Measurements from ENCODE around the gene OXER1. TPM values are rescaled to one million over a fixed set of nuclear protein-coding genes. Genes with fewer than 3 reads are reported as not detected.

OXER1 gene
- polyA plus RNA-seq, 2 of the 4 experiments (the other 2 are of a cell fraction), result not detected

DNA sequence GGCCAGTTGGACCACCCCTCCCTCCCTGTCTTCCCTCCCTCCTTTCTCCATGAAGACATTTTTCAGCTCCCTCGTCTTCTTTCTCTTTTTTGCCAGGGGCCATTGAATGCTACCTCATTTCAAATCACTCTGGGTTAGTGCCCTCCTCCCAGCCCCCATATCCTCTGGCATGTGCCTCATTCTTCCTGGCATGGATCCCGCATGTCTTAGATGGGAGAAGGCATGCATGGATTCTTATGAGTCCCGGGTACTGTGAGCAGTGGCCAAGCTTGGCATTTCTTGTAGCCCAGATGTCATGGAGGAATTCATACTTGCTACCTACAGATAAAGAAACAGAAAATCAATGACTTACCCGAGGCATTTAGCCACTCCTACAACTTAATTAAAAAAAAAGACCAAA, 37.4 kb upstream of the OXER1 start:
- ChIA-PET CTCF (interaction anchor here (1.1 to 1.7 kb wide), 4 partner anchors 8 to 16 kb away, joined by 3 to 7 read pairs (median 3); no protein-coding TSS in a partner anchor), POLR2A (interaction anchor here (2.5 kb wide), 1 partner anchor 9 kb away, joined by 16 read pairs; no protein-coding TSS in a partner anchor)
- no peak overlapping the region for H3K27ac ChIP-seq
- DNase-seq (ENCODE audit: low read depth in 1 of 2, low spot score in 1 of 2) (no peak), ATAC-seq (no peak), FAIRE-seq (no peak)
- WGBS (ENCODE audit: missing lambda C conversion rate), result 71% methylated on average over 4 of the region's 4 CpGs
- H3K4me3 ChIP-seq, result no peak overlapping the region
- no peaks in the 10 kb centered on the region for H3K9me3 ChIP-seq
- H3K4me2 ChIP-seq, result no peak overlapping the region
- no peak for TF ChIP-seq NR3C1 (IDR thresholded peaks at IDR 0.05)
- TF ChIP-seq HEYL (CRISPR knock-in tag; IDR thresholded peaks at IDR 0.05), result no peak
- no peak for TF ChIP-seq GATA3 (IDR thresholded peaks at IDR 0.05; ENCODE audit: borderline replicate concordance)
- TF ChIP-seq, protein P1, sequence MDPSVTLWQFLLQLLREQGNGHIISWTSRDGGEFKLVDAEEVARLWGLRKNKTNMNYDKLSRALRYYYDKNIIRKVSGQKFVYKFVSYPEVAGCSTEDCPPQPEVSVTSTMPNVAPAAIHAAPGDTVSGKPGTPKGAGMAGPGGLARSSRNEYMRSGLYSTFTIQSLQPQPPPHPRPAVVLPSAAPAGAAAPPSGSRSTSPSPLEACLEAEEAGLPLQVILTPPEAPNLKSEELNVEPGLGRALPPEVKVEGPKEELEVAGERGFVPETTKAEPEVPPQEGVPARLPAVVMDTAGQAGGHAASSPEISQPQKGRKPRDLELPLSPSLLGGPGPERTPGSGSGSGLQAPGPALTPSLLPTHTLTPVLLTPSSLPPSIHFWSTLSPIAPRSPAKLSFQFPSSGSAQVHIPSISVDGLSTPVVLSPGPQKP (IDR thresholded peaks at IDR 0.05; ENCODE audit: low read depth, low read length), result no peak
- peaks cover under 1% of the 10 kb centered on the region; the same call in 2 of the 3 replicates for H3K4me1 ChIP-seq

DNA sequence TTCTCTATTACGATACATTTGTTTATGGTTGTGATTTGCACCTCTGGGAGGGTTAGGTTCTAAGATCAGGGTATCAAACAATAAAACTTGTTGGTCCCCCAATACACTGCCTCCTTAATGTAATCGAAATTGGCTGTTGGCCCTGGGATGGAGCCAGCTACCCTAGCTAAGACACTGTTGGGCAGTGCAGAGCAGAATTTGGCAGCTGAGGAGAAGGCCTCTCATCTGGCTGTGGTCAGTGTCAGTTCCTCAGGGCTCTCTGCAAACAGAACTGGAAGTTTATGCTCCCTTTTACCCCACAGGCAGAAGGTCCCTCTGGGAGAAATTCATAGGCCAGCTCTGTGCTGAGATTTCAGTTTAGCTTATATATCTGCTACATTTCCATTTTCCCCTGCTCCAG, 37.0 kb upstream of the OXER1 start:
- ChIA-PET POLR2A (interaction anchor here (2.5 kb wide), 1 partner anchor 9 kb away, joined by 16 read pairs; no protein-coding TSS in a partner anchor), CTCF (interaction anchor here (1.1 to 1.7 kb wide), 5 partner anchors 8 to 429 kb away, joined by 3 to 7 read pairs (median 3); no protein-coding TSS in a partner anchor)

DNA sequence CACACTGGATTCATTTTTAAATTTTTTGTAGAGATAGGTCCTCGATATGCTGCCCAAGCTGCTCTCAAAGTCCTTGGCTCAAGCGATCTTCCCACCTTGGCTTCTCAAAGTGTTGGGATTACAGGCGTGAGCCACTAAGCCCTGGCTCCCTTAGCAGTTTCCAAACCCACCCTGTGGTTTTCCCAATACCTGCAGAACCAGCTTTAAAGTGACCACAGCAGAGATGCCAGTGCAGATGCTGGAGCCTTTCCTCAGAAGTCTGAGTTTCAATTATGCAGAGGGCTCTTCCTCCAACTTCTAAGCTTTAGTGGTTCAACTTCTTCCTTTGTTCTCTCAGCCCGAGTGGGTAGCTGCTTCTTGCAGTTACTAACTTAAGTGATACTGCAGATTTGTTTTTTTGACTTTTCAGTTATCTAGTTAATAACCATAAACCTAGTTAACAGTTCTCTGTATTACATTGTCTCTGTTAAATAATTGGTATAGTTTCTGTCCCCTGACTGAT, 36.6 kb upstream of the OXER1 start:
- ATAC-seq, result no peak
- TF ChIP-seq FOSL2 (IDR thresholded peaks at IDR 0.05) (no peak), FOSL2 (CRISPR knock-in tag; IDR thresholded peaks at IDR 0.05) (no peak)
- DNase-seq (ENCODE audit: low read depth in 1 of 2, low spot score in 1 of 2), result no peak
- no peak overlapping the region for H3K4me2 ChIP-seq
- no peak overlapping the region for H3K4me3 ChIP-seq
- no peak overlapping the region for H3K27ac ChIP-seq
- H3K9me3 ChIP-seq, result no peaks in the 10 kb centered on the region
- peaks cover 7% of the 10 kb centered on the region; the same call in 2 of the 3 replicates for H3K4me1 ChIP-seq
- ChIA-PET POLR2A (interaction anchor here (2.5 kb wide), 1 partner anchor 9 kb away, joined by 16 read pairs; no protein-coding TSS in a partner anchor), CTCF (interaction anchor here (1.1 to 1.7 kb wide), 5 partner anchors 9 to 430 kb away, joined by 3 to 7 read pairs (median 3); no protein-coding TSS in a partner anchor)
- FAIRE-seq, result no peak
- 65% methylated on average over 4 of the region's 4 CpGs for WGBS (ENCODE audit: missing lambda C conversion rate)

More for the DNA sequence above, 37.0 kb upstream of the OXER1 start:
- Histone ChIP-seq H3K4me2 (no peak overlapping the region), H3K4me1 (peaks cover 5% of the 10 kb centered on the region; the same call in 2 of the 3 replicates), H3K9me3 (no peaks in the 10 kb centered on the region), H3K27ac (no peak overlapping the region), H3K4me3 (no peak overlapping the region)
- no peak for DNase-seq (ENCODE audit: low read depth in 1 of 2, low spot score in 1 of 2)
- WGBS (ENCODE audit: missing lambda C conversion rate), result 48% methylated on average over 2 of the region's 2 CpGs
- no peak for FAIRE-seq
- TF ChIP-seq CEBPB (IDR thresholded peaks at IDR 0.05), result no peak
- no peak for TF ChIP-seq FOXS1 (CRISPR knock-in tag; IDR thresholded peaks at IDR 0.05)
- no peak for TF ChIP-seq HOXB5 (CRISPR knock-in tag; IDR thresholded peaks at IDR 0.05)
- no peak for TF ChIP-seq TFCP2L1 (CRISPR knock-in tag; IDR thresholded peaks at IDR 0.05)
- no peak for TF ChIP-seq RNF2 (IDR thresholded peaks at IDR 0.05; ENCODE audit: borderline replicate concordance, low read depth)
- no peak for TF ChIP-seq CBX2 (IDR thresholded peaks at IDR 0.05; ENCODE audit: borderline replicate concordance, low read depth)
- no peak for TF ChIP-seq RFX5 (IDR thresholded peaks at IDR 0.05)
- TF ChIP-seq HDAC2 (IDR thresholded peaks at IDR 0.05), result no peak
- TF ChIP-seq RARB (CRISPR knock-in tag; IDR thresholded peaks at IDR 0.05), result no peak
- TF ChIP-seq, protein P2, sequence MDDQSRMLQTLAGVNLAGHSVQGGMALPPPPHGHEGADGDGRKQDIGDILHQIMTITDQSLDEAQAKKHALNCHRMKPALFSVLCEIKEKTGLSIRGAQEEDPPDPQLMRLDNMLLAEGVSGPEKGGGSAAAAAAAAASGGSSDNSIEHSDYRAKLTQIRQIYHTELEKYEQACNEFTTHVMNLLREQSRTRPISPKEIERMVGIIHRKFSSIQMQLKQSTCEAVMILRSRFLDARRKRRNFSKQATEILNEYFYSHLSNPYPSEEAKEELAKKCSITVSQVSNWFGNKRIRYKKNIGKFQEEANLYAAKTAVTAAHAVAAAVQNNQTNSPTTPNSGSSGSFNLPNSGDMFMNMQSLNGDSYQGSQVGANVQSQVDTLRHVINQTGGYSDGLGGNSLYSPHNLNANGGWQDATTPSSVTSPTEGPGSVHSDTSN (IDR thresholded peaks at IDR 0.05), result no peak
- TF ChIP-seq ESRRA (IDR thresholded peaks at IDR 0.05; ENCODE audit: borderline replicate concordance, low read length), result no peak
- TF ChIP-seq NFE2L2 (conservative IDR thresholded peaks at IDR 0.05; ENCODE audit: low read length), result no peak
- TF ChIP-seq EP300 (IDR thresholded peaks at IDR 0.05), result no peak
- no peak for TF ChIP-seq FOSB (CRISPR knock-in tag; IDR thresholded peaks at IDR 0.05)
- TF ChIP-seq, protein P3, sequence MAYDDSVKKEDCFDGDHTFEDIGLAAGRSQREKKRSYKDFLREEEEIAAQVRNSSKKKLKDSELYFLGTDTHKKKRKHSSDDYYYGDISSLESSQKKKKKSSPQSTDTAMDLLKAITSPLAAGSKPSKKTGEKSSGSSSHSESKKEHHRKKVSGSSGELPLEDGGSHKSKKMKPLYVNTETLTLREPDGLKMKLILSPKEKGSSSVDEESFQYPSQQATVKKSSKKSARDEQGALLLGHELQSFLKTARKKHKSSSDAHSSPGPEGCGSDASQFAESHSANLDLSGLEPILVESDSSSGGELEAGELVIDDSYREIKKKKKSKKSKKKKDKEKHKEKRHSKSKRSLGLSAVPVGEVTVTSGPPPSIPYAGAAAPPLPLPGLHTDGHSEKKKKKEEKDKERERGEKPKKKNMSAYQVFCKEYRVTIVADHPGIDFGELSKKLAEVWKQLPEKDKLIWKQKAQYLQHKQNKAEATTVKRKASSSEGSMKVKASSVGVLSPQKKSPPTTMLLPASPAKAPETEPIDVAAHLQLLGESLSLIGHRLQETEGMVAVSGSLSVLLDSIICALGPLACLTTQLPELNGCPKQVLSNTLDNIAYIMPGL (CRISPR knock-in tag; IDR thresholded peaks at IDR 0.05; ENCODE audit: borderline replicate concordance), result no peak
- TF ChIP-seq, protein P4, sequence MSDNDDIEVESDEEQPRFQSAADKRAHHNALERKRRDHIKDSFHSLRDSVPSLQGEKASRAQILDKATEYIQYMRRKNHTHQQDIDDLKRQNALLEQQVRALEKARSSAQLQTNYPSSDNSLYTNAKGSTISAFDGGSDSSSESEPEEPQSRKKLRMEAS (IDR thresholded peaks at IDR 0.05), result no peak
- TF ChIP-seq KDM5A (IDR thresholded peaks at IDR 0.05), result no peak
- TF ChIP-seq HOXA7 (CRISPR knock-in tag; IDR thresholded peaks at IDR 0.05), result no peak
- TF ChIP-seq POLR2AphosphoS2 (conservative IDR thresholded peaks at IDR 0.05; ENCODE audit: low read length), result no peak
- ATAC-seq, result no peak
